Stimulated activated naive CD8-positive, alpha-beta T cell treated with anti-CD3 and anti-CD28 coated beads, Interleukin-15, amount 100 ng/mL, for 72 hours (primary cell): ENCODE results near the gene DNAI1.
"Not testable (repeated sequence)": the region's sequence is repeated elsewhere in the genome, so short reads cannot be mapped to it uniquely, and the experiment has no call there.

Experiments
- ATAC-seq: fragments of 150-1000 bp; cut with Tn5 transposase; 2 replicates; pipeline ENCODE4 v1.10.0; 2021; ENCODE audit warnings: mild to moderate bottlenecking, moderate library complexity
- DNase-seq, 2 donors: peaks; one replicate each; pipeline ENCODE4 v3.0.0; 2021 to 2022
- H3K27ac Mint-ChIP-seq, 2 donors: one replicate each; pipeline ENCODE4 v1.8.0; 2022; ENCODE audit warnings: mild to moderate bottlenecking in 2 of 2, mixed read lengths in 2 of 2, moderate library complexity in 2 of 2
- H3K27me3 Mint-ChIP-seq: one replicate; pipeline ENCODE4 v1.8.0; 2022; ENCODE audit warnings: mixed read lengths
- H3K4me1 Mint-ChIP-seq: one replicate; pipeline ENCODE4 v1.8.0; 2022; ENCODE audit warnings: mild to moderate bottlenecking, mixed read lengths
- H3K4me3 Mint-ChIP-seq, 2 donors: one replicate each; pipeline ENCODE4 v1.8.0; 2022; ENCODE audit warnings: mild to moderate bottlenecking in 2 of 2, mixed read lengths in 2 of 2, moderate library complexity in 1 of 2
- H3K9me3 Mint-ChIP-seq, 2 donors: one replicate each; pipeline ENCODE4 v1.8.0; 2022; ENCODE audit warnings: mixed read lengths in 2 of 2

Gene DNAI1

DNA sequence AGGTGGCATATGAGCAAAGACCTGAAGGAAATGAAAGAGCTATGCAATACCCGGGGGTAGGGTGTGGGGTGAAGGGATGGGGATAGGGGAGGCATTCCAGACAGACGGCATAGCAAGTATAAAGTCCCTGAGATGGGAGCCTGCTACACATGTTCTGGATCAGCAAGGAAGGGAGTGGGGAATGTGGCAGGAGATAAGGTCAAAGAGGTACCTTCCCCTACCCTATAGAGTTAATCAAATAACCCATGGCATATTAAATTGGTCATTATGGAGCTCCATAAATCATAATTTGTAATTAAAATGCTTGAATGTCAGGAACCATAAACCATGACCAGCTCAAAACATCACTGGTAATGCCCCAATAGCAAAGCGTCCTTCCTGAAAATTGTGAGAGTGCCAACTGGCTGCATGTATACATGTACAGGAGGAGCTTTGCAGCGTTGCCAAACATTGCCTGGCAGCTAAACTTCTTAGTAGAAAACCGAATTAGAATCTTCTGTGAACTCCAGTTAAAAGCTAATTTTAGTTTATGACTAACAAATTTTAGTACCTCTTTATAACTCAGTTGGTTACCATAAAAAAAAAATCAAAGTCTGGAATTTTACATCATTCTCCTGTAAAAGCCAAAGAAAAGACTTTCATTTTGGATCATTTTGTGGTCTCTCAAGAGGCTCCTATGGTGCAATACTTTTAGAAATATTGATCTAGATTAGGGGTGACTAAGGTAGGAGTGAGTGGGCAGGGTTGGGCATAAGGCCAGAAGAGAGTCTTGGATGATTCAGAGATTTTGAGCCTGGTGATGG lies 4.7 kb downstream of the DNAI1 start:
- ATAC-seq (peak; percentile 85), DNase-seq (peak; percentile 20 to 61)
- H3K9me3 Mint-ChIP-seq, result no peaks in the 10 kb centered on the region
- no peak overlapping the region for H3K4me3 Mint-ChIP-seq
- H3K4me1 Mint-ChIP-seq, result peaks cover 18% of the 10 kb centered on the region
- no peak overlapping the region for H3K27ac Mint-ChIP-seq
- peaks cover 11% of the 10 kb centered on the region for H3K27me3 Mint-ChIP-seq

DNA sequence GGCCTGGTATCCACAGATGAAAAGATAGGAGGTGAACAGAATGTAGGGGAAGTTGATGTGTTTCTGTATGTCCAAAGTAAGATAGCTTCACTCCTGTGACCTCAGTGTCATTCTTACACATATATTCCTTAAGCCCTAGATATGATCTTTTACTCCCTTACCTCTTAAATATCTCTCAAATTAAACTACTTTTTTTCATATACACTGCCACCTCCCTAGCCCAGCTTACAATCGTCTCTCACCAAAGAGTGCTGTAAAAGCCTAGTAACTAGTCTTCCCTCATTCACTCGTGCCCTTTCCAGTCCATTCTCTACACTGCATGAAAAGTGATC lies 5.3 kb downstream of the DNAI1 start:
- peaks cover 11% of the 10 kb centered on the region for H3K27me3 Mint-ChIP-seq
- H3K27ac Mint-ChIP-seq, result no peak overlapping the region
- ATAC-seq (no peak), DNase-seq (no peak)
- H3K4me1 Mint-ChIP-seq, result peaks cover 13% of the 10 kb centered on the region
- no peaks in the 10 kb centered on the region for H3K9me3 Mint-ChIP-seq
- H3K4me3 Mint-ChIP-seq, result no peak overlapping the region

DNA sequence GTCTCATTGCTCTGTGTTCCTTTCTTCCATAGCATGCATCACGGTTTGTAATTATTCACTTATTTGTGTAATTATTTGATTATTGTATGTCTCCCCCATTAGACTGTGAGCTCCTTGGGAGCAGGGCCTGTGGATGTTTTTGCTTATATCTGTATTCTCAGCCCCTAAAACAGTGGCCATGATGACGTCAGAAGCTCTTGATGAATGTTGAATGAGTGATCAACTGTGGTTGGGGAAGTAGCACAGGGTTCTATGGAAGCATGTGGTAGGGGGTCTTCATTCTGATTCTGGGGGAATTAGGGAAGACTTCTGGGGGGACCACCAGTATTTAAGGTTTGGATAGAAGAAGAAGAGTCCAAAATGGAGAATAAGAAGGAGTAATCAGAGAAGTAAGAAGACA lies 6.0 kb downstream of the DNAI1 start:
- H3K4me1 Mint-ChIP-seq, result peaks cover 6% of the 10 kb centered on the region
- DNase-seq (no peak), ATAC-seq (no peak)
- no peaks in the 10 kb centered on the region for H3K9me3 Mint-ChIP-seq
- peaks cover 7% of the 10 kb centered on the region for H3K27me3 Mint-ChIP-seq
- H3K27ac Mint-ChIP-seq, result no peak overlapping the region
- no peak overlapping the region for H3K4me3 Mint-ChIP-seq

DNA sequence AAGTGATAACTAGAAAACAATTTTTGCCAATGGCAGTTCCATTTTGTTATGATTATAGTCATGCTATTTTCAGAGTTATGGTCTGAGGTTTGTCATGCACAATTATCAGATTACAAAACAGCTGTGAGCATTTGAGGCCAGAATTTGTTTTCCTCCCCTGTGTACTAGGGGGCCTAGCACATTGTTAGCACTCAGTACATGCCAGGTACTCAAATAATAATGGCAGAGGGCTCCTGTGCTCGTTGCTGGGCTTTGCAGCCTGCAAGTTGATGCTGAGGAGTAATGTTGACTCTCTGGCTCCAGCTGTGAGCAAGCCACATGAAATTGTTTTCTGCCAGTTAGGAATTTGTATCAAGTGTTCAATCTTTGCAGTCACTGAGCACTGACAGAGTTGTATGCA lies 6.9 kb downstream of the DNAI1 start:
- H3K9me3 Mint-ChIP-seq, result no peaks in the 10 kb centered on the region
- ATAC-seq, result no peak
- H3K4me1 Mint-ChIP-seq, result no peaks in the 10 kb centered on the region
- no peaks in the 10 kb centered on the region for H3K27me3 Mint-ChIP-seq
- no peak overlapping the region for H3K27ac Mint-ChIP-seq
- H3K4me3 Mint-ChIP-seq, result no peak overlapping the region
- DNase-seq, result no peak

DNA sequence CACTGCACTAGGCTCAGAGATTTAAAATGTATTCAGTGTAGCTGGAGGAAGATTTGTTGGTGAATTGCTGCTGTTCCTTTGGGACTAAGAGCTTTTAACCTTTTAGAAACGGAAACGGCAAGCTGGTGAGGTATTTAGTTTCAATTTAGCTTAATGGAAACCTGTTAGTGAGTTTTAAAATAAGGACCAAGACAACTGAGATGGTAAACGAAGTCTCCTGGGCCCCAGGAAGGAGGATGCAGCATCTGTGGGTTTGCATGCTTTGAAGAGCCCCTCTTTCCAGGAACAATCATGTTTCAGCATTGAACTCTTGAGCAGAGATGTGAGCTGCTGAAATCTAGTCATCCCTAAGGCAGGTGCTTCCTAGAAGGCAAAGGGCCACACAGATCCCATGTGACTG lies 16.5 kb downstream of the DNAI1 start:
- Mint-ChIP-seq H3K4me3 (no peak overlapping the region), H3K9me3 (no peaks in the 10 kb centered on the region), H3K4me1 (no peaks in the 10 kb centered on the region), H3K27ac (no peak overlapping the region), H3K27me3 (no peaks in the 10 kb centered on the region)
- DNase-seq (no peak), ATAC-seq (no peak)

DNA sequence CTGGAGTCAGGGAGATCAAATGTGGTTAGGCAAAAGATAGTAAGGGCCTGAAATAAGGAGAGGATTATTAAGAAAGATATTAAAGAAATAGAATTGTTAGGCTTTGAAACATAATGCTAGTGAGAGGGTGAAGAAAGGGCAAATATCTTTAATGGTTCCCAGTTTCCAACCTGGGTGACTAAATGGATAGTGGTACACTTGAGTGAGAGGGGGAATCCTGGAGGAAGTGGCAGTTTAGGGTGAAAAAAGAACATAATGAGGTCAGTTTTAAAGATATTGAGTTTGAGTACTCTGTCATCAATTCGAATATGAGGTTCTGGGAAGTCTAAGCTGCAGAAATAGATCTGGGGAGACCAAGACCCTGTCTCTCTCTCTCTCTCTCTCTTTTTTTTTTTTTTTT lies 18.9 kb downstream of the DNAI1 start:
- H3K27ac Mint-ChIP-seq, result no peak overlapping the region
- DNase-seq, result no peak
- peaks cover 6% of the 10 kb centered on the region for H3K27me3 Mint-ChIP-seq
- no peak overlapping the region for H3K4me3 Mint-ChIP-seq
- H3K9me3 Mint-ChIP-seq, result no peaks in the 10 kb centered on the region
- H3K4me1 Mint-ChIP-seq, result no peaks in the 10 kb centered on the region
- ATAC-seq, result no peak

DNA sequence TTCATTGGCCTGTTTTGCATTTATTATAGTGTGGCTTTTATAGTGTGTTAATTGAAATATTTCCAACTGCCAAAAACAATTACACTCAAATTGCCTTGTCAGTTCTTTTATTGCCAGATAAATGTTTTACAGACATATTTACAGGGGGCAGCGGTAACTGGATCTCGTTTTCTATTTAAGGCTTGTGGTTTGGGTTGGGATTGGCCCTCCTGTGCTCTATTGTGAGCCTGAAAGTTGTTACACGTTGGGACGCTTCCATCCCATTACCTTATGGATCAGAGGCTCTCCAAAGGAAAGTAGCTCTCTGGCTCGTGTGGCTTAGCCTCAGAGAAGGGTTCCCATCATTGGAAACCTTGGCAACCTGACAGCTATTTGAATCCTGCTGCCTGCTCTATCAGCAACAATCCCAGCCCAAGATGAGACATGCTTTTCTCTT lies 20.8 kb downstream of the DNAI1 start:
- peaks cover 6% of the 10 kb centered on the region for H3K27me3 Mint-ChIP-seq
- no peak overlapping the region for H3K4me3 Mint-ChIP-seq
- no peaks in the 10 kb centered on the region for H3K9me3 Mint-ChIP-seq
- H3K27ac Mint-ChIP-seq, result no peak overlapping the region
- no peak for DNase-seq
- no peaks in the 10 kb centered on the region for H3K4me1 Mint-ChIP-seq
- ATAC-seq, result no peak

DNA sequence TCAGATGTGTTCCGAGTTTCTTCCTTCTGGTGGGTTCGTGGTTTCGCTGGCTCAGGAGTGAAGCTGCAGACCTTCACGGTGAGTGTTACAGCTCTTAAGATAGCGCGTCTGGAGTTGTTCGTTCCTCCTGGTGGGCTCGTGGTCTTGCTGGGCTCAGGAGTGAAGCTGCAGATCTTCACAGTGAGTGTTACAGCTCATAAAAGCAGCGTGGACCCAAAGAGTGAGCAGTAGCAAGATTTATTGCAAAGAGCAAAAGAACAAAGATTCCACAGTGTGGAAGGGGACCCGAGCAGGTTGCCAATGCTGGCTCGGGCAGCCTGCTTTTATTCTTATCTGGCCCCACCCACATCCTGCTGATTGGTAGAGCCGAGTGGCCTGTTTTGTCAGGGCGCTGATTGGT lies 23.0 kb downstream of the DNAI1 start:
- not testable (repeated sequence) for H3K4me1 Mint-ChIP-seq, DNase-seq, ATAC-seq, H3K27ac Mint-ChIP-seq, H3K4me3 Mint-ChIP-seq, H3K9me3 Mint-ChIP-seq, H3K27me3 Mint-ChIP-seq

DNA sequence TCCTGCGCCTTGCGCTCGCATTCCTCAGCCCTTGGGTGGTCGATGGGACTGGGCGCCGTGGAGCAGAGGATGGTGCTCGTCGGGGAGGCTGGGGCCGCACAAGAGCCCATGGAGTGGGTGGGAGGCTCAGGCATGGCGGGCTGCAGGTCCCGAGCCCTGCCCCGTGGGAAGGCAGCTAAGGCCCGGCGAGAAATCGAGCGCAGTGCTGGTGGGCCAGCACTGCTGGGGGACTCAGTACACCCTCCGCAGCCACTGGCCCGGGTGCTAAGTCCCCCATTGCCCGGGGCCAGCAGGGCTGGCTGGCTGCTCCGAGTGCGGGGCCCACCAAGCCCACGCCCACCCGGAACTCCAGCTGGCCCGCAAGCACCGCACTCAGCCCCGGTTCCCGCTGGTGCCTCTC lies 24.1 kb downstream of the DNAI1 start:
- H3K4me3 Mint-ChIP-seq, H3K27ac Mint-ChIP-seq, H3K9me3 Mint-ChIP-seq, ATAC-seq, DNase-seq, H3K4me1 Mint-ChIP-seq: not testable (repeated sequence)
- H3K27me3 Mint-ChIP-seq, result peaks cover 10% of the 10 kb centered on the region

DNA sequence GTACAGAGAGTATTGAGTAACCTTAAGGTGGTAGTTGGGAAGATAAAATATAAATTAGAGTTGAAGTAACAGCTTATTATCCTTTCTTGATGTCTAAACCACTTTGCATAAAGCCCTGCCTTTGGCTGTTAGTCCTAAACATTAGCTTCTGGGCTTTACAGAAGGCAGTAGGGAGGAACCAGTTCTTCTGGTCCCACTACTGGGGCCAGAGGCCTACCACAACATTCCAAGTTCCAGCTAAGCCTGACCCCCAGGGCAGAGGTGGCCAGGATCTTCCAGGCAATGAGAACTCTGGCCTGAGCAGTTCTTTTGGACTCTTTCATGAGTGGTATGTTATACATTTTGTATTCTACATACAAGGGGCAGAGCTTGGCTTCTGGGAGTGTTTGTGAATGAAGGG lies 26.1 kb downstream of the DNAI1 start:
- ATAC-seq (no peak), DNase-seq (no peak)
- no peaks in the 10 kb centered on the region for H3K9me3 Mint-ChIP-seq
- peaks cover 28% of the 10 kb centered on the region for H3K27me3 Mint-ChIP-seq
- H3K4me1 Mint-ChIP-seq, result no peaks in the 10 kb centered on the region
- H3K27ac Mint-ChIP-seq, result no peak overlapping the region
- no peak overlapping the region for H3K4me3 Mint-ChIP-seq

DNA sequence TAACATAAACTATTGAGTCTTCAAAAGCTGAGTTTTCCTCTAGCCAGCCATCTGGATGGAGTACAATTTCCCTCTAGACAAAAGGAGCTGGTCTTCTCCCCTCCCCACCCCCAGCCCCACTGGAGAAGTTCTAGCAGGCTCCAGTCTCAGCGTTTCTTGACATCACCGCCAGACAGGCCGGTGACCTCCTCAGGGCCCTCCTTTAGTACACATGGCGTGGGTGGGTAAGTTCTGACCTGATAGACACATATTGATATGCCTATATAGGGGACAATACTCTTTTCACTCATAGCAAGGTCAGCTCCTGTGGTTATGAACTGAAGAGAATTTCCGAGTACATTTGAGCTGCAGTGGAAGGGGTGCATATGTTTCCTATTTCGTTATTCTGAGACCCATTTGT lies 27.2 kb downstream of the DNAI1 start:
- H3K27ac Mint-ChIP-seq, result no peak overlapping the region
- no peak for ATAC-seq
- no peaks in the 10 kb centered on the region for H3K9me3 Mint-ChIP-seq
- H3K27me3 Mint-ChIP-seq, result peaks cover 40% of the 10 kb centered on the region
- no peaks in the 10 kb centered on the region for H3K4me1 Mint-ChIP-seq
- no peak for DNase-seq
- no peak overlapping the region for H3K4me3 Mint-ChIP-seq

DNA sequence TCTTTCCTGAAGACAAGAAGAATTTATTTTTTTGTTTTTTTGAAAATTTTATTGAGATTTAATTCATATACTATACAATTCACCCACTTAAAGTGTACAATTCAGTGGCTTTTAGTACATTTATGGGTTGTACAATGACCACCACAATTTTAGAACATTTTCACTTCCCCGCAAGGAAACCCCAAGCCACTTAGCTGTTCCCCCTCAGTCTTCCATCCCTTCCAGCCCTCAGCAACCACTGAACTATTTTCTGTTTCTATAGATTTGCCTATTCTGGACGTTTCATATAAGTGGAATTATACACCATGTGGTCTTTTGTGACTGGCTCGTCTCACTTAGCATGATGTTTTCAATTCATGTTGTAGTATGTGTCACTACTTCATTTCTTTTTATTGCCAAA lies 28.0 kb downstream of the DNAI1 start:
- Mint-ChIP-seq H3K27me3 (peaks cover 45% of the 10 kb centered on the region), H3K4me1 (no peaks in the 10 kb centered on the region), H3K4me3 (no peak overlapping the region), H3K27ac (no peak overlapping the region), H3K9me3 (no peaks in the 10 kb centered on the region)
- DNase-seq (no peak), ATAC-seq (no peak)

DNA sequence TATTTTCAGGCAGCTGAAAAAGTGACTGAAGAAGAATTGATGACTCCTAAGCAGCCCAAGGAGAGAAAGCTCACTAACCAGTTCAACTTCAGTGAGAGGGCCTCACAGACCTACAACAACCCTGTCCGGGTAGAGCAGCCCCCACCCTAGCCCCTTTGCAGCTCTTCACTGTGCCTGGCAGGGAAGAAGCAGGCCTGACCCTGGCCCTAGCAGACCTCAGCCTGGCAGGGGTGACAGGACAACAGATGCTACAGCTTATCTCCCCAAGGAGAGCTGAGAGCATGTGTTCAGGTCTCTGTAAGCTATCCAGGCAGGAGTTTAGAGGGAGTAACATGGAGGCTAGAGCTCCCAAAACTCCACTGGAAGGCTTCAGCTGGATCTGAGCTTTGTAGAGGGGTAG lies 31.8 kb downstream of the DNAI1 start:
- H3K4me3 Mint-ChIP-seq, result no peak overlapping the region
- ATAC-seq, result no peak
- H3K9me3 Mint-ChIP-seq, result no peaks in the 10 kb centered on the region
- no peak overlapping the region for H3K27ac Mint-ChIP-seq
- peaks cover 56% of the 10 kb centered on the region for H3K27me3 Mint-ChIP-seq
- no peaks in the 10 kb centered on the region for H3K4me1 Mint-ChIP-seq
- DNase-seq, result no peak

DNA sequence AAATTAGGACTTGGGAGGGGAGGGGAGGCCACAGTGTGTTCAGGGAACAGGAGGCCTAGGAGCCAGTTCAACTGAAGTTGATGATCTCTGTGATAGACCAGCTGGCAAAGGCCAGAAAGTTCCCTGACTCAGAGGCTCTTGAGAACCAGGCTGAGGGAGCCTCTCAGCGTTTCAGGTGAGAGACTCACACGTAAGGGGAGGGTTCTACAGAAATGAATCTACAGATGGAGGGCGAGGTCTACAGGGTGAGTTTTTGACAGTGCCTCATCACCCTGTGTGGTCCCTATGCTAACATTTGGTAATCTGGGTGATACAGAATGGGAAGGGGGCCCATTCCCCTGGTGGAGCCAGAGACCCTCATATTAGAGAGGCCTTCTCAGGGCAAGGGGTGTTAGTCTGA lies 32.2 kb downstream of the DNAI1 start:
- Mint-ChIP-seq H3K4me3 (no peak overlapping the region), H3K4me1 (no peaks in the 10 kb centered on the region), H3K27me3 (peaks cover 56% of the 10 kb centered on the region), H3K9me3 (no peaks in the 10 kb centered on the region), H3K27ac (no peak overlapping the region)
- ATAC-seq (no peak), DNase-seq (no peak)

DNA sequence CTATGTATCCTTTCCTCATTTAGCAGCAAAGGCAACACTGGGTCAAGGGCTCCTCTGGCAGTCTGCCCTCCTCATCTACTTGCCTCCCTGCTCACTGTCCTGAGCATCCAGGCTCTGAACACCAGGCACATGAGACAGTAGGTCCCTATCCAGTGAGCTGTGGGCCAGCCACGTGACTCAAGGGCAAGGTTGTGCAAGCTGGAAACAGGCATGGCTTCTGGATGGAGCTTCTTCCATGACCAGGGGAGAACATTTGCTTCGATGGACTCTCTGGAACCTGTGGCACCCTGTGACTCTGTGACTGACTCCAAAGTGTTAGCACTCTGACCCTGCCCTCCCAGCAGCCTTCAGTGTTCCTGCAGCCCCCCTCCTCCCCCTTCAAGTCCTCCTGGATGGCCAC lies 33.0 kb downstream of the DNAI1 start:
- no peak for ATAC-seq
- Mint-ChIP-seq H3K27me3 (peaks cover 56% of the 10 kb centered on the region), H3K4me3 (no peak overlapping the region), H3K9me3 (no peaks in the 10 kb centered on the region), H3K27ac (no peak overlapping the region), H3K4me1 (no peaks in the 10 kb centered on the region)
- DNase-seq, result no peak

DNA sequence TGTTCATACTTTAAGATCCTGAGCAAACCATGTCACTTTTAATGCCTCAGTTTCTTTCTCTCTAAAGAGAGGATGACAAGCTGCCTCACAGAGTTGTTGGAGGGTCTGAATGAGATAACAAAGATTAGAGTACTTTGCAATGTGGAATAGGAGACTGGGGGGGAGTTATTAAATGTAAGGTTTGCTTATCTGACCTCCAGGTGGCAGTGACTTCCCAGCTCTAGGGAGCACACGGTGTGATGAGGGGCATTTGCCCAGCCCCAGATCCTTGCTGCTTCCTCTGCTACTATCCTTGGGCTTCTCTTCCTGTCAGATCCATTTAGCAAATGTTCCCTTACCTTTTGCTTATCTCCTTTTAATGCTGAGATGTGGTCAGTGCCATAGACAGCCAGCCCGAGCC lies 33.4 kb downstream of the DNAI1 start:
- Mint-ChIP-seq H3K27me3 (peaks cover 56% of the 10 kb centered on the region), H3K4me3 (no peak overlapping the region), H3K4me1 (no peaks in the 10 kb centered on the region), H3K9me3 (no peaks in the 10 kb centered on the region), H3K27ac (no peak overlapping the region)
- ATAC-seq, result no peak
- no peak for DNase-seq

DNA sequence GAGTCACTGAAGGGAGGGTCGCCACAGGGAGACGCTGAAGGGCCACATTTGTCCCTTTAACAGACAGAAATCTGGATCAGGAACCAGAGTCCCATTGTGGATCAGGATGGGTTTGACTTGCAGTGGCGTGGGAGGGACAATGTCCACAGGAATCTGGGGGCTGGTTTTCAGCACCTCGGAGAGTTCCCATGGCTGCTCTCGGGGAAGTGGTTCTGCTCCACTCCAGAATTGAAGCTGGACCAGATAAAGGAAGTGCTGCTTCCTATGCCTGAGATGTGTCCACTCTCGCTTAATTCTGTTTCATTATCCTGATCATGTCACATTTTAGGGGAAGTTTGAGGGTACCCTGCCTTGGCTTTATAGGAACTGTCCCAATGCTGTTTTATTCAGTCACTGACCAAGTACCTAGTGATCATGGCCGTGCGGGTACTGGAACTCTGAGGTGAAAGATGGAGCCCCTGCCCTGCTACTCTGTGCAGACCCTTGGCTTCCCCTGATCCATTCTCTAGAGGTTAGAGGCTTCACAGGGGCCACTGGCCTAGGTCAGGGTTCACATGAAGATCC lies 35.4 kb downstream of the DNAI1 start:
- H3K9me3 Mint-ChIP-seq, result no peaks in the 10 kb centered on the region
- no peak for ATAC-seq
- H3K4me1 Mint-ChIP-seq, result no peaks in the 10 kb centered on the region
- peaks cover 40% of the 10 kb centered on the region for H3K27me3 Mint-ChIP-seq
- no peak overlapping the region for H3K27ac Mint-ChIP-seq
- peak in 1 of 2 donors; percentile 8 for DNase-seq
- no peak overlapping the region for H3K4me3 Mint-ChIP-seq
